Neural cell (in vitro differentiated cells): ENCODE data around the gene PAPPA2. TPM values are rescaled to one million over a fixed set of nuclear protein-coding genes. Genes with fewer than 3 reads are reported as not detected.
"Not testable (repeated sequence)": the region's sequence is repeated elsewhere in the genome, so short reads cannot be mapped to it uniquely, and the experiment has no call there.

Experiments
- H2AFZ ChIP-seq: fragments of 200-600, 300-800 bp; sonication (generic), shearing (Covaris generic); 2 replicates; pipeline ENCODE4 v1.6.0; 2014; ENCODE audit warnings: low read depth, mild to moderate bottlenecking, antibody characterized with exemption, low read length, moderate library complexity
- H3F3A ChIP-seq: fragments of 200-600 bp; shearing (Covaris generic); 2 replicates; pipeline ENCODE4 v1.6.1; 2016; ENCODE audit warnings: mild to moderate bottlenecking, moderate library complexity, mixed read lengths, antibody characterized with exemption, low read length; ENCODE audit not compliant: insufficient read depth, poor library complexity, severe bottlenecking
- H3K27ac ChIP-seq: fragments of 200-600, 300-800 bp; sonication (generic), shearing (Covaris generic); 2 replicates; pipeline ENCODE4 v1.5.1; 2014; ENCODE audit warnings: mild to moderate bottlenecking, low read length, moderate library complexity
- H3K27me3 ChIP-seq: fragments of 300-800, 200-600 bp; sonication (generic), shearing (Covaris generic); 2 replicates; pipeline ENCODE4 v1.6.0; 2014; ENCODE audit warnings: mild to moderate bottlenecking, low read depth, low read length, moderate library complexity; ENCODE audit not compliant: insufficient read depth
- H3K36me3 ChIP-seq: fragments of 300-800, 200-600 bp; sonication (generic), shearing (Covaris generic); 2 replicates; pipeline ENCODE4 v1.5.1; 2014; ENCODE audit warnings: mild to moderate bottlenecking, antibody characterized with exemption, low read length, moderate library complexity; ENCODE audit not compliant: insufficient read depth
- H3K4me2 ChIP-seq: fragments of 300-800, 200-600 bp; sonication (generic), shearing (Covaris generic); 2 replicates; pipeline ENCODE4 v1.6.0; 2014; ENCODE audit warnings: mild to moderate bottlenecking, low read length
- H3K4me3 ChIP-seq: fragments of 300-800, 200-600 bp; sonication (generic), shearing (Covaris generic); 2 replicates; pipeline ENCODE4 v1.5.1; 2014; ENCODE audit warnings: mild to moderate bottlenecking, low read length, moderate library complexity
- H3K79me2 ChIP-seq: fragments of 200-600 bp; shearing (Covaris generic); replicated peaks from 2 replicates; pipeline ENCODE4 v1.6.0; 2014; ENCODE audit warnings: mild to moderate bottlenecking, low read length, moderate library complexity; ENCODE audit not compliant: insufficient read depth
- H3K9ac ChIP-seq: fragments of 300-800, 200-600 bp; sonication (generic), shearing (Covaris generic); 2 replicates; pipeline ENCODE4 v1.6.1; 2016; ENCODE audit warnings: mild to moderate bottlenecking, low read length, mixed read lengths
- H3K9me2 ChIP-seq: fragments of 200-600 bp; shearing (Covaris generic); 2 replicates; pipeline ENCODE4 v1.6.1; 2016; ENCODE audit warnings: mild to moderate bottlenecking, low read length, mixed read lengths; ENCODE audit not compliant: insufficient read depth
- H3K9me3 ChIP-seq: fragments of 200-600, 300-800 bp; sonication (generic), shearing (Covaris generic); 2 replicates; pipeline ENCODE4 v1.6.1; 2016; ENCODE audit warnings: mild to moderate bottlenecking, mixed run types, low read length, moderate library complexity, mixed read lengths
- H4K20me1 ChIP-seq: fragments of 200-600 bp; shearing (Covaris generic); 2 replicates; pipeline ENCODE4 v1.6.1; 2016; ENCODE audit warnings: mild to moderate bottlenecking, mixed run types; ENCODE audit not compliant: insufficient read depth
- CTCF ChIP-seq: fragments of 450-650 bp; IDR thresholded peaks from 2 replicates; pipeline ENCODE4 v1.5.1; 2014; ENCODE audit warnings: antibody characterized with exemption, mild to moderate bottlenecking, moderate library complexity; ENCODE audit not compliant: poor library complexity, severe bottlenecking
- EP300 ChIP-seq: fragments of 450-650 bp; conservative IDR thresholded peaks from 2 replicates; pipeline ENCODE4 v1.6.1; 2014; ENCODE audit warnings: antibody characterized with exemption, mild to moderate bottlenecking, moderate library complexity; ENCODE audit not compliant: poor library complexity, severe bottlenecking
- EZH2 ChIP-seq: fragments of 200-600, 300-800 bp; shearing (Covaris generic), sonication (generic); IDR thresholded peaks from 2 replicates; pipeline ENCODE4 v1.6.1; 2014; ENCODE audit warnings: antibody characterized with exemption, low read length, borderline replicate concordance, mild to moderate bottlenecking; ENCODE audit not compliant: insufficient read depth, poor library complexity, severe bottlenecking
- MXI1 ChIP-seq: fragments of 450-650 bp; conservative IDR thresholded peaks from 2 replicates; pipeline ENCODE4 v1.6.1; 2014; ENCODE audit warnings: antibody characterized with exemption, mild to moderate bottlenecking; ENCODE audit not compliant: poor library complexity, severe bottlenecking
- POLR2AphosphoS5 ChIP-seq: IDR thresholded peaks from 2 replicates; pipeline ENCODE4 v1.6.1; 2012
- RAD21 ChIP-seq: fragments of 450-650 bp; conservative IDR thresholded peaks from 2 replicates; pipeline ENCODE4 v1.6.1; 2014; ENCODE audit warnings: antibody characterized with exemption, mild to moderate bottlenecking, moderate library complexity
- REST ChIP-seq: IDR thresholded peaks from 2 replicates; pipeline ENCODE4 v1.6.1; 2012; ENCODE audit warnings: borderline replicate concordance
- SMC3 ChIP-seq: fragments of 450-650 bp; conservative IDR thresholded peaks from 2 replicates; pipeline ENCODE4 v1.6.1; 2014; ENCODE audit warnings: antibody characterized with exemption, mild to moderate bottlenecking, moderate library complexity; ENCODE audit not compliant: poor library complexity
- TAF1 ChIP-seq: IDR thresholded peaks from 2 replicates; pipeline ENCODE4 v1.6.1; 2012; ENCODE audit warnings: low read depth
- polyA minus RNA-seq: library from RNA; depleted of rRNA, polyadenylated mRNA; stranded (reverse); fragments of >200 nt; gene quantifications from 2 replicates; pipeline ENCODE4 v1.2.3, GENCODE V29; 2014
- polyA plus RNA-seq: library from polyadenylated mRNA; depleted of rRNA; stranded (reverse); fragments of >200 nt; gene quantifications from 2 replicates; pipeline ENCODE4 v1.2.3, GENCODE V29; 2014

PAPPA2 gene
- 0.36 and 0.59 TPM in 2 replicates for polyA plus RNA-seq
- 1.7 and 3.2 TPM in 2 replicates for polyA minus RNA-seq

GRCh38 chr1:176462674-176463378, at the start of gene PAPPA2:
Gene PAPPA2 (plus strand): TSS chr1:176463175. CDS start chr1:176556323, 93,148 bp downstream.
- Histone ChIP-seq H2AFZ (no peak within 1 kb of the TSS), H3K4me3 (no peak within 1 kb of the TSS), H3K27me3 (no peaks in the 10 kb centered on the region), H3K27ac (no peak within 1 kb of the TSS), H3K36me3 (no peaks in the 10 kb centered on the region), H3K79me2 (no peaks in the 10 kb centered on the region), H3K4me2 (no peak within 1 kb of the TSS), H3K9ac (no peak within 1 kb of the TSS), H3K9me3 (no peaks in the 10 kb centered on the region), H3K9me2 (no peaks in the 10 kb centered on the region), H4K20me1 (no peaks in the 10 kb centered on the region), H3F3A (no peaks in the 10 kb centered on the region)
- TF ChIP-seq EP300: no peak
- TF ChIP-seq SMC3: no peak
- TF ChIP-seq TAF1: no peak
- no peak for TF ChIP-seq POLR2AphosphoS5
- TF ChIP-seq CTCF: no peak
- TF ChIP-seq EZH2: no peak
- TF ChIP-seq MXI1: no peak
- no peak for TF ChIP-seq REST

- H3K36me3 ChIP-seq: no peaks in the 10 kb centered on the region
- H3K27ac ChIP-seq: no peak overlapping the region
- H3K4me2 ChIP-seq: no peak overlapping the region
- H2AFZ ChIP-seq: no peak overlapping the region
- H4K20me1 ChIP-seq: no peaks in the 10 kb centered on the region
- H3F3A ChIP-seq: no peaks in the 10 kb centered on the region
- no peaks in the 10 kb centered on the region for H3K79me2 ChIP-seq
- H3K4me3 ChIP-seq: no peak overlapping the region
- no peaks in the 10 kb centered on the region for H3K27me3 ChIP-seq
- H3K9me3 ChIP-seq: no peaks in the 10 kb centered on the region
- H3K9me2 ChIP-seq: no peaks in the 10 kb centered on the region
- H3K9ac ChIP-seq: no peak overlapping the region
- no peak for TF ChIP-seq TAF1
- TF ChIP-seq EZH2: no peak
- TF ChIP-seq SMC3: no peak
- no peak for TF ChIP-seq CTCF
- no peak for TF ChIP-seq MXI1
- TF ChIP-seq REST: no peak
- TF ChIP-seq POLR2AphosphoS5: no peak
- TF ChIP-seq RAD21: no peak
- TF ChIP-seq EP300: no peak
Measured at GRCh38 chr1:176416777-176417176, 46.2 kb upstream of the PAPPA2 start.

GRCh38 chr1:176419608-176420007, 43.4 kb upstream of the PAPPA2 start:
- not testable (repeated sequence) for H3K9me2 ChIP-seq, H3K27ac ChIP-seq, H3K9me3 ChIP-seq, H3K27me3 ChIP-seq, H2AFZ ChIP-seq, H3K4me3 ChIP-seq, H3K4me2 ChIP-seq, H4K20me1 ChIP-seq, H3F3A ChIP-seq, H3K9ac ChIP-seq, H3K36me3 ChIP-seq, H3K79me2 ChIP-seq
